Muscle layer of colon (tissue), 2 donors: ENCODE results near the gene ALDH1L1.

Experiments
- H3K27ac ChIP-seq: one replicate; pipeline ENCODE4 v1.7.0; 2013; ENCODE audit warnings: low read depth, mild to moderate bottlenecking, low read length, moderate library complexity
- H3K27me3 ChIP-seq, 2 donors: one replicate each; pipeline ENCODE4 v1.7.0; 2013; ENCODE audit warnings: low read length in 2 of 2, mild to moderate bottlenecking in 2 of 2; ENCODE audit not compliant: insufficient read depth in 2 of 2, control insufficient read depth in 1 of 2
- H3K36me3 ChIP-seq: one replicate; pipeline ENCODE4 v1.7.0; 2013; ENCODE audit warnings: mild to moderate bottlenecking, low read length; ENCODE audit not compliant: insufficient read depth
- H3K4me1 ChIP-seq: one replicate; pipeline ENCODE4 v1.7.0; 2013; ENCODE audit warnings: mild to moderate bottlenecking, low read length; ENCODE audit not compliant: insufficient read depth
- H3K4me3 ChIP-seq, 2 donors: one replicate each; pipeline ENCODE4 v1.7.0; 2013; ENCODE audit warnings: low read length in 2 of 2, low read depth in 1 of 2, mild to moderate bottlenecking in 1 of 2, moderate library complexity in 1 of 2
- H3K9ac ChIP-seq: one replicate; pipeline ENCODE4 v1.7.0; 2013; ENCODE audit warnings: low read length
- H3K9me3 ChIP-seq: one replicate; pipeline ENCODE4 v1.7.0; 2013; ENCODE audit warnings: mild to moderate bottlenecking, low read length
- donor health status: abdominal sarcoma.
- donor health status: Adenocarcinoma of cecum.

ALDH1L1 gene

DNA sequence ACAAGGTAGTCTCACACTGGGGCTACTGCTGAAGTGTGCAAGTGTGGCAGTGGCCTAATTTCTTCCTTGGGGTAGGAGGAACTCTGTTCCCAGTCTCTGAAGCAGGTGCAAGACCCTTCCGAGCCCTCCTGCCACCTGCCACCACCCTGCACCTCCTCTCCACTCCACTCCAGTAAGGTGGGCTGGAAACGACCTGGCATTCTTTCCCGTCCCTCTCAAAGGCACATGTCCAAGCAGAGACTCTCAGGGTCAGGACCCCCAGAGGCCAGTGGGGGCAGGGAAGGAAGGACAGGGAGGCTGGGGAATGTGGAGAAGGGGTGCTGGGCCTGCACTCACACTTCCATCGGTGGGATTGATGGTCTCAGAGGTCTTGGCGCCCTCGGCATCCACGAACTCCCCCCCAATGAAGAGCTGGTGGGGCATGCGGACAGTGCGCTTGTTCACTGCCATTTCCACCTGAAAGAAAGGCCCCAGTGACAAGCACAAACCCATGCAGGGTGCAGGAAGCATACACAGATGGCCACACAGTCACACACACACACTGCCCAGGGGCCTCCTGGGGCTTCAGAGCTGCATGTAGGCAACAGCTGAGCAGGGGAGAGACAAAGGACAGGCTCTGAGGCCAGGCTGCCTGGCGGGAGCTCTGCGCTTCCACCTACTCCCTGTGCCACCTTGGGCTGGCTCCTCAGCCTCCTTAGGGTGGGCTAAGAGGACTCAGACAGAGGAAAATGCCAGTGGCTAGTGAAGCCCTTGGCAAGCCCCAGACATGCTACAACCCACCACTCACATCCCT, 43.8 kb downstream of the ALDH1L1 start:
- peaks cover 0 to 5% of the 10 kb centered on the region in 2 donors for H3K27me3 ChIP-seq
- H3K9ac ChIP-seq: no peak overlapping the region
- no peak overlapping the region for H3K27ac ChIP-seq
- H3K4me1 ChIP-seq: peaks cover 6% of the 10 kb centered on the region
- H3K9me3 ChIP-seq: no peaks in the 10 kb centered on the region
- no peak overlapping the region for H3K4me3 ChIP-seq
- no peaks in the 10 kb centered on the region for H3K36me3 ChIP-seq

DNA sequence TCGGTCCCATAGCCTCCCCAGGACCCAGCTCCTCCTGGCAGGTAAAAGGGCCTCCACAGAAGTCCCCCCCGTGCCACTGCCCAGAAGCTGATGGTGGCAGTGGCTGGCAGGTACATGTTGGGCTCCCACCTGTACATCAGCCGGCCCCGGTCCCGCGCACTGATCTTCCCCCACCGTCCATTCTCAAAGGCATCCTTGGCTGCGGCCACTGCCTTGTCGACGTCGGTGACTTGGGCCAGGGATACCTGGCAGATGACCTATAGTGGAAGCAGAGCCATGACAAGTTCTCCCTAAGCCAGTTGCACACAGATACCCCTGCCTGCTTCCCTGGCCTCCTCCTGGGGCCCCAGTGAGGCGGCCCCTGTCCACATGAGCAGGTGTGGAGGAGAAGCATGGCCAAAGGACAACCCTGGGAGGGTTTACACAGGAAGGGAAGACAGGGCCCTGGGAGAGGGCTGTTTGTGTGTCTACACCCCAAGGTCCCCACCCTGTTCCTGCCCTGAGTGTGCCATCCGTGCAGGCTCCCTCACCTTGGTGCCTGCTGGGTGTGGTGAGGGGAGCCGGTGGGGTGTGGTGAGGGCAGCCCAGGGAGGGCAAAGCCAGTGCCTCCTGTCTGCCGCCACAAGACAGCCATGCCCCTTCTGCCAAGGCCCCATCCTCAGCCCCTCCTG, 44.8 kb downstream of the ALDH1L1 start:
- Histone ChIP-seq H3K4me3 (no peak overlapping the region), H3K4me1 (peaks cover 6% of the 10 kb centered on the region), H3K36me3 (no peaks in the 10 kb centered on the region), H3K27me3 (peaks cover 0 to 5% of the 10 kb centered on the region in 2 donors), H3K9ac (no peak overlapping the region), H3K9me3 (no peaks in the 10 kb centered on the region), H3K27ac (no peak overlapping the region)

DNA sequence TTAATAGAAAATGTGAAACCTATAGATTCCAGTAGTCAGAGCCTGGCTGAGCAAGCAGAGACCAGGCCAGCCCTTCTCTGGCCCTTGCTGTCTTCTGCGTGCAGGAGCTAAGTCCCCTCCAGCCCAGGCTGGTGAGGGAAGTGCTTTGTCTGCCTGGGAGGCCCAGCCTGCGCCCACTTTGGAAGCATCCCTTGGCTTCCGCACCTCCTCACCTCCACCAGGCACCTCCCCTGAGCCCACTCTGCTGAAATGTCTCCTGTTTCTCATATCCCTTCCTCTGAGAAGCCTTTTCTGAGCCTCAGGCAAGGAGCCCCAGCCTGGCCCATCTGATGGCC, 45.3 kb downstream of the ALDH1L1 start:
- H3K36me3 ChIP-seq: no peaks in the 10 kb centered on the region
- no peak overlapping the region for H3K27ac ChIP-seq
- no peak overlapping the region for H3K4me3 ChIP-seq
- H3K9me3 ChIP-seq: no peaks in the 10 kb centered on the region
- H3K27me3 ChIP-seq: peaks cover 0 to 5% of the 10 kb centered on the region in 2 donors
- H3K9ac ChIP-seq: no peak overlapping the region
- peaks cover 6% of the 10 kb centered on the region for H3K4me1 ChIP-seq

DNA sequence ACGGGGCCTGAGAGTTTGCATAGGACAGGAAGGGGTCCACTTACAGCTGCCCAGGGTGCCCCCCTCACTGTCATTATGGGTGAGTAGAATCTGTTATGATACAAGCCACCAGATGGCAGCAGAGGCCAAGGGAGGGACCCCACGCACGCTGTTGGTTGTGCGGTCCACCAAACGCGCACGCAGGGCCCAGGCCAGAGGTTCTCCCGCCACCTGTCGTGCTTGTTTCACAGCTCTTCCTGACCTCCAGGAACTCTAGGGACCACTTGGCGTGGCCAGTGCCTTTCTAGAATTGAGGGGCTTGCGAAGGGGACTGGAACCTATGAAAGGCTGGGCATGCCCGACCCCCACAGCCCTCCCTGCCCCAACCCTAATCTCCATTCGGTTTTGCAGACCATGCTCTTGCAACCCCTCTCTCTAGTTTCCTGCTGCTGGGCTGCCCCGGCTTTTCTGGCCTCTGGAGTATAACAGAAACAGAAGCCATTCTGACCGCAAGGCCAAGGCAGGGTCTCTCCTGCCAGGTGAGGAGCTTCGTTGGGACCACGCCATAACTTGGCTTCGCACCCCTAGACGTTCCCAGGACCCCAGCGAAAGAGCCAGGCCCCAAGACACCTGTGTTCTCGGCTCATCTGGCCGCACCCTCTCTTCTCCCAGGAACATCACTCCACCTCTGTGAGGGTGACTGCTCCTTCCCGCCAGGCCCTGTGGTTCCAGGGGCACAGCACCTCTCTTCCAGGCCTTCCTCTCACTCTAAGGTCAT, 46.0 kb downstream of the ALDH1L1 start:
- Histone ChIP-seq H3K9me3 (no peaks in the 10 kb centered on the region), H3K36me3 (no peaks in the 10 kb centered on the region), H3K4me1 (peaks cover 6% of the 10 kb centered on the region), H3K27me3 (peaks cover 0 to 5% of the 10 kb centered on the region in 2 donors), H3K9ac (no peak overlapping the region), H3K4me3 (no peak overlapping the region), H3K27ac (no peak overlapping the region)

DNA sequence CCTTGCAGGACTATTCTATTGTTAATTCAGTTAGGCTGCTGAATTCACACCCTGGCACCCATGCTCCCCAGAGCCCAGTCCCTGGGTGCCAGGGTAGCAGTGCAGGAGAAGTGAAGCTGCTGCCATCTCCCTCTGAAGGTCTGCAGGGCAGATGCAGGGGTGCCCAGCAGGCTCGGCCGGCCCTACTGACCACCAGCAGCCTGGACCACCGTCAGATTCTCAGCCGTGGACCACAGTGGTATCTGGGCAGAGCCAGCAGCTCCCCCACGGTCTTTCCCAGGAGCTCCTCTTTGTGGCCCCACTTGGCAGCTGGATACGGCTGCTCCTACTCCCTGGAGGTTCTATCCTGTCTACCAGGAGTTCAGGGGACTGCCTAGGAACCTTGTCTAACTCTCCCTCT, 46.8 kb downstream of the ALDH1L1 start:
- peaks cover 6% of the 10 kb centered on the region for H3K4me1 ChIP-seq
- H3K27ac ChIP-seq: no peak overlapping the region
- H3K9ac ChIP-seq: no peak overlapping the region
- H3K4me3 ChIP-seq: no peak overlapping the region
- H3K9me3 ChIP-seq: no peaks in the 10 kb centered on the region
- peaks cover 0 to 5% of the 10 kb centered on the region in 2 donors for H3K27me3 ChIP-seq
- no peaks in the 10 kb centered on the region for H3K36me3 ChIP-seq

DNA sequence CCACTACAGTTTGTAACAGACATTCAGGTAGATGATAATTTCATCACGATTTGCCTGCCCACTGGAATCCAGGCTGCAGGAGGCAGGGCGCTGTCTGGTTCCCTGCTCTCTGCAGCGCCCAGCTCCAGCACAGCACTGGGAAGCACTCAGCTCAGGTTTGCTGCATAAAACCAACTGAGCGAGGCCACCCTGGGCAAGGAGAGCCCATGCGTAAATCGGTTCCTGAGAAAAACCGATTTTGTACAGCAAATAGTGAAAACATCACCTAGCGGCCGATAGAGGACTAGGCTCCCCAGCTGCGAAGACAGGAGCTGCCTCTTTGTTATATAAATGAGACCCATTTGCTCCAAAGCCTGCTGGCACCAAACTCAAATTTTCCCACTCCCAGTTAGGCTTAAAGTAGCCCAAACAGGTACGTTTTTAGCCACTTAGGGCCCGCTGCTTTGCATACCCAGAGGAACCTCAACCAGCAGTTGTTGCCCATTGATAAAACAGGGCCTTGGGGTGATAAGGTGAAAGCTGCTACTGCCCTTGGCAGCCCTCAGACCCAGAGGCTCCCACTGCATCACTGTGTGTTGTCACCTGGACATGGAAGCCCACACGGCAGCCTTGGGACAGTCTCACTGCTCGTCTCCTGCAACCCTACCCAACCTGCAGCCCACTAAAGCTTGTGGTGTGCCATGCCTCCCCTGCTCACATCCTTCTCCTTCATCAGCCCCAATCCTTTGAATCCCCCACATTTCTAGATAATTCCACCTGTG, 47.5 kb downstream of the ALDH1L1 start:
- H3K27me3 ChIP-seq: peaks cover 0 to 5% of the 10 kb centered on the region in 2 donors
- H3K27ac ChIP-seq: no peak overlapping the region
- H3K4me3 ChIP-seq: no peak overlapping the region
- no peaks in the 10 kb centered on the region for H3K9me3 ChIP-seq
- peaks cover 6% of the 10 kb centered on the region for H3K4me1 ChIP-seq
- H3K36me3 ChIP-seq: no peaks in the 10 kb centered on the region
- no peak overlapping the region for H3K9ac ChIP-seq

DNA sequence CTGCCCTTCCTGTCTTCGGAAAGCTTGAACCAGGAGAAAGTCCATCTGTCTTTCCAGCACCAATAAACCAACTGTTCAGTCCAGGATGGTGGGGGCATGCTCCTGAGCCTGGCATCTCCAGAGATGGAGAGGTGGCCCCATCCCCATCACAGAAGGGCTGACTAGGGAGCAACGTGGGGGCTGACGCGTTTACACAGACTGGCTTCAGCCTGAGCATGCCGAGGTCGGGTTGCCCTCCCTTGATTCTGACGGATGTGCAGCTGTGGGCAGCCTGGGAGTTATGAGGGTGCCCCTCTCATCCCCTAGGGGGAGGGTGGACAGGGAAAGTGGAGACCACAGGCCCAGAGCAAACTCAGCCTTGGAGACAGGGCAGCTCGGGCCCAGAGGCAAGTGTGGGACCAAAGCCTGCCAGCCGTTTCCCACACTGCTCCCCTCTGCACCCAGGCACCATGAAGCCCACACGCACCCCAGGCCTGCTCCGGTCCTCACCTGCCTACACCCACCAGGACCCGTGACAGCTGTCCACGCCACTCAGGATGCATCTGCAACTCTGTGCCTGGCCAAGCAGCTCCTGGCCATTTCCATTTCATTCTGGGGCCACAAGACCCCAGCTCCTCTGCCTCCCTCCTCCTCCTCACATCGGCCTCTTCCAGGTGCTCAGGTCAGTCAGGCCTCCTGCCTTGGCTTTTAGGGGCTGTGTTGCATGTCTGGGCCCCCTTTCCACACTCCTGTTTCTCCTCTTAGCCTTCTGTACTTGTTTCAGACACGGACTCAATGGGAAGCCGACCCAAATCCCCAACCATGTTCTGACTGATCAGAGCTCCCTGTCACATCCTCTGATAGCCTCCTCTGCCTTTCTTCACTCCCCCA, 48.3 kb downstream of the ALDH1L1 start:
- Histone ChIP-seq H3K27ac (no peak overlapping the region), H3K9ac (no peak overlapping the region), H3K9me3 (no peaks in the 10 kb centered on the region), H3K4me1 (peaks cover 6% of the 10 kb centered on the region), H3K36me3 (no peaks in the 10 kb centered on the region), H3K4me3 (no peak overlapping the region), H3K27me3 (peaks cover 0 to 5% of the 10 kb centered on the region in 2 donors)

DNA sequence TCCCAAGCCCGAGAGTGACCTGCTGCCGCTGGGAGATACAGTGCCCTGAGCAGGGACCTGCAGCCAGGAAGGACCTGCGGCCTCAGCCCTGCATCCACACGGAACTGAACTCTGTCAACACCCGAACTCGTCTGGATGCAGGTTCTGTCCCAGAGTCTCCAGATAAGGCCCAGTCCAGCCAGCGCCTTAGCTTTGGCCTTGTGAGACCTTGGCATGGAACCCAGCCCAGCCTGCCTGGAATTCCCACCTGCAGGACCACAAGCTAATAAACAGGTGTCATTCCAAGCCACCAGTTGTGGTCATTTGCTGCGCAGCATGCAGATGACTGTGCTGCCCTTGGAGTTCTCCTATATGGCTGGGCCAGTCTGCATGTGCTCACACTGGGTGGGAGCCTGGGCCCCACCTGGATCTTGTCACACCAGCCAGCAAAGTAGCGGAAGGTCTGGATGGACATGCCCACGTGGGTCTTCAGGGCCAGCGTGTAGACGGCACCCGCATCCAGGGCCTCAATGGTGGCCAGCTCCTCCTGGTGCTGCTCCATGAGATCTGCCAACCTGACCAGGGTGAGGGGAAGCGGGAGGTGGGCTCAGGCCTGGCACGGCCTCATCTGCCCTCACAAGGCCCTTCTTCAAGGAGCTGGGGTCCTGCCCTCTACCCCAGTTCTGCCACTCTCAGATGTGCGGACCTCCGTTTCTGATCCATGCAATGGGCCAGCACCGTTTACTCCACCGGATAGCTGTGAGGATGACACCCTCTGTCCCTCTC, 49.2 kb downstream of the ALDH1L1 start:
- no peaks in the 10 kb centered on the region for H3K36me3 ChIP-seq
- peaks cover 6% of the 10 kb centered on the region for H3K4me1 ChIP-seq
- no peak overlapping the region for H3K27ac ChIP-seq
- H3K27me3 ChIP-seq: peaks cover 0 to 5% of the 10 kb centered on the region in 2 donors
- no peaks in the 10 kb centered on the region for H3K9me3 ChIP-seq
- no peak overlapping the region for H3K4me3 ChIP-seq
- H3K9ac ChIP-seq: no peak overlapping the region

DNA sequence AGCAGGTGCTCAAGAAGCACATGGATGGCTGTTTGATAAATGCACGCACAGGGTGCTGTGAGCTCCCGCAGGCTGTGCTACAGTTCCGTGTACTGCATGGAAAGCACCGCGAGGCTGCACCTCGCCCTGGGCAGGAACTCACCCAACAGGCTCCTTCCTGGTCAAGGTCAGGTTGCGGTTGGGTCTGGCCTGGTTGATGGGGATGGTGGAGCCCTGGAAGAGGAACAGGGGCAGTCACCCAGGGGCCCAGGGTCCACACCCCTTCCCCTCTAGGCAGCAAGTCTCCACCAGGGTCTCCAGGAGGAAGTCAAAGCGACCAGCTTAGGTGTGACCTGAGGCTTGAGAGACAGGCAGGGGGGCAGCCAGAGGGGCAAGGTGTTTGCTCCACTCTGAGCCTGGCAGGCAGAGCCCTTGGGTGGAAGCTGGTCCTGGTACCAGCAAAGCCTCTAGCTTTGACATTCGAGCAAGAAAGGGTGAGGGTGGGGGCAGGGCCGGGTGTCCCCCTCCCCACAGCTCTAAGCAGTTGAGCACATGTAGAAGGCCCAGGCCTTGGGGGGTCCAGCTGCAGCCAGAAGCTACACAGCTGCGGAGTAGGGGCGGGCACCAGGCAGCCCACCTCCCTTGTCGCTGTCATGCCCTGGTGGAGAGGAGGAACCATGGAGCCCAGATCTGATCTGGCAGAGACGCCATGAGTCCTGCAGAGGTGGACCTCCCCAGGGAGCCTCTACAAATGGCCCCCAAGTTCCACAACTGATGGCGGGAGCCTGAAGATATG, 50.1 kb downstream of the ALDH1L1 start:
- Histone ChIP-seq H3K27ac (no peak overlapping the region), H3K9me3 (no peaks in the 10 kb centered on the region), H3K4me3 (no peak overlapping the region), H3K4me1 (peaks cover 6% of the 10 kb centered on the region), H3K9ac (no peak overlapping the region), H3K27me3 (peaks cover 0 to 5% of the 10 kb centered on the region in 2 donors), H3K36me3 (no peaks in the 10 kb centered on the region)
